GM21825 (cell line): Measurements from ENCODE around the gene KDM4D.
"Not testable (repeated sequence)": the region's sequence is repeated elsewhere in the genome, so short reads cannot be mapped to it uniquely, and the experiment has no call there.

Source experiments
- ATAC-seq: cut with Tn5 transposase; IDR thresholded peaks from one replicate; pipeline ENCODE4 v1.9.1; 2021; ENCODE audit warnings: mild to moderate bottlenecking, moderate library complexity; ENCODE audit not compliant: unreplicated experiment

Gene KDM4D

GRCh38 chr11:94973099-94973968, at the start of gene KDM4D, which contains the start of gene CWC15:
TSS of gene KDM4D (plus strand) at chr11:94973709. CDS start at chr11:94997373, 23,664 bp downstream.
TSS of gene CWC15 (minus strand) at chr11:94973556. CDS start at chr11:94972185, 1,371 bp downstream.
- ATAC-seq: peak; percentile 100

GRCh38 chr11:94924171-94924572, 49.3 kb upstream of the KDM4D start:
- no peak for ATAC-seq

- ATAC-seq: no peak
These were observed 48.9 kb upstream of the KDM4D start for GRCh38 chr11:94924612-94925011.

- peak; percentile 79 for ATAC-seq
These were observed 47.9 kb upstream of the KDM4D start for GRCh38 chr11:94925422-94926270.

- ATAC-seq: peak; percentile 28
These were observed 47.3 kb upstream of the KDM4D start for GRCh38 chr11:94926271-94926625.

GRCh38 chr11:94926698-94927237, 46.7 kb upstream of the KDM4D start:
- ATAC-seq: no peak

GRCh38 chr11:94928117-94928990, 45.2 kb upstream of the KDM4D start:
- no peak for ATAC-seq

GRCh38 chr11:94932072-94932471, 41.4 kb upstream of the KDM4D start:
- ATAC-seq: not testable (repeated sequence)

- ATAC-seq: no peak
These were observed 41.0 kb upstream of the KDM4D start for GRCh38 chr11:94932503-94932902.

- ATAC-seq: no peak
These were observed 40.0 kb upstream of the KDM4D start for GRCh38 chr11:94933223-94934130.

GRCh38 chr11:94934362-94934761, 39.1 kb upstream of the KDM4D start:
- no peak for ATAC-seq

GRCh38 chr11:94934846-94935245, 38.7 kb upstream of the KDM4D start:
- no peak for ATAC-seq

GRCh38 chr11:94938095-94939055, 35.1 kb upstream of the KDM4D start:
- no peak for ATAC-seq

- no peak for ATAC-seq
These were observed 34.2 kb upstream of the KDM4D start for GRCh38 chr11:94939346-94939745.

GRCh38 chr11:94941131-94941530, 32.4 kb upstream of the KDM4D start:
- ATAC-seq: no peak

GRCh38 chr11:94946812-94947211, 26.7 kb upstream of the KDM4D start:
- peak; percentile 61 for ATAC-seq

- ATAC-seq: no peak
These were observed 25.4 kb upstream of the KDM4D start for GRCh38 chr11:94948070-94948617.

- no peak for ATAC-seq
These were observed 18.8 kb upstream of the KDM4D start for GRCh38 chr11:94954753-94955152.
